ENCODE data around the gene ITGB4.

- TF ChIP-seq, protein P1, sequence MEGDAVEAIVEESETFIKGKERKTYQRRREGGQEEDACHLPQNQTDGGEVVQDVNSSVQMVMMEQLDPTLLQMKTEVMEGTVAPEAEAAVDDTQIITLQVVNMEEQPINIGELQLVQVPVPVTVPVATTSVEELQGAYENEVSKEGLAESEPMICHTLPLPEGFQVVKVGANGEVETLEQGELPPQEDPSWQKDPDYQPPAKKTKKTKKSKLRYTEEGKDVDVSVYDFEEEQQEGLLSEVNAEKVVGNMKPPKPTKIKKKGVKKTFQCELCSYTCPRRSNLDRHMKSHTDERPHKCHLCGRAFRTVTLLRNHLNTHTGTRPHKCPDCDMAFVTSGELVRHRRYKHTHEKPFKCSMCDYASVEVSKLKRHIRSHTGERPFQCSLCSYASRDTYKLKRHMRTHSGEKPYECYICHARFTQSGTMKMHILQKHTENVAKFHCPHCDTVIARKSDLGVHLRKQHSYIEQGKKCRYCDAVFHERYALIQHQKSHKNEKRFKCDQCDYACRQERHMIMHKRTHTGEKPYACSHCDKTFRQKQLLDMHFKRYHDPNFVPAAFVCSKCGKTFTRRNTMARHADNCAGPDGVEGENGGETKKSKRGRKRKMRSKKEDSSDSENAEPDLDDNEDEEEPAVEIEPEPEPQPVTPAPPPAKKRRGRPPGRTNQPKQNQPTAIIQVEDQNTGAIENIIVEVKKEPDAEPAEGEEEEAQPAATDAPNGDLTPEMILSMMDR (IDR thresholded peaks at IDR 0.05) = no peak
- no peak for TF ChIP-seq POLR2AphosphoS5 (IDR thresholded peaks at IDR 0.05)
- no peak for TF ChIP-seq POLR2A (IDR thresholded peaks at IDR 0.05; ENCODE audit: low read depth)
Observed at GRCh38 chr17:75673487-75673886, 47.8 kb upstream of the ITGB4 start.

Measured in esophagus muscularis mucosa (tissue), 3 donors.